ENCODE data around the gene FGGY.

The FGGY gene

DNA sequence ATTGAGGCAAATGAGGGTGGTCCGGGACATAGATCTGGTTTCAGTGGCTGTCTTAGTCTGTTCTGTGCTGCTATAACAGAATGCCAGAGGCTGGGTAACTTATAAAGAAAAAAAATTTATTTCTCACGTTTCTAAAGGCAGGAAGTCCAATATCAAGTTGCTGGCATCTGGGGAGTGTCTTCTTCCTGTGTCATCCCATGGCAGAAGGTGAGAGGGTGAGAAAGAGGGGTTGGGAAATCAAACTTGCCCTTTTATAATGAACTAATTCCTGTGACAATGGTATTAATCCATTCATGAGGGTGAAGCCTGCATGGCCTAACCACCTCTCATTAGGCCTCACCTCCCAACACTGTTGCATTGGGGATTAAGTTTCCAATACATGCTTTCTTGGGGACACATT lies 3.7 kb upstream of the FGGY start:
- Histone ChIP-seq H3K4me2 (ENCODE audit: low read depth, low read length, poor library complexity, severe bottlenecking) (no peak overlapping the region), H3K9ac (ENCODE audit: low read length) (no peak overlapping the region), H3K9me2 (replicated peaks; ENCODE audit: insufficient read depth, low read length) (no peaks in the 10 kb centered on the region), H2AFZ (ENCODE audit: low read depth, low read length, severe bottlenecking) (no peak overlapping the region), H3K4me3 (ENCODE audit: insufficient read depth, low read length, poor library complexity, severe bottlenecking) (no peak overlapping the region), H3K27me3 (ENCODE audit: low read length) (no peaks in the 10 kb centered on the region), H4K20me1 (ENCODE audit: low read depth, low read length) (no peaks in the 10 kb centered on the region), H3K27ac (ENCODE audit: low read depth, low read length) (no peak overlapping the region), H3K36me3 (ENCODE audit: low read length) (no peaks in the 10 kb centered on the region), H3K9me3 (ENCODE audit: insufficient read depth, low read length) (no peaks in the 10 kb centered on the region), H3F3A (ENCODE audit: insufficient read depth) (peaks cover 13% of the 10 kb centered on the region), H3K79me2 (ENCODE audit: insufficient read depth, low read length) (no peaks in the 10 kb centered on the region)
- TF ChIP-seq EZH2phosphoT487 (conservative IDR thresholded peaks at IDR 0.05; ENCODE audit: low read length) = no peak
- TF ChIP-seq, protein P1, sequence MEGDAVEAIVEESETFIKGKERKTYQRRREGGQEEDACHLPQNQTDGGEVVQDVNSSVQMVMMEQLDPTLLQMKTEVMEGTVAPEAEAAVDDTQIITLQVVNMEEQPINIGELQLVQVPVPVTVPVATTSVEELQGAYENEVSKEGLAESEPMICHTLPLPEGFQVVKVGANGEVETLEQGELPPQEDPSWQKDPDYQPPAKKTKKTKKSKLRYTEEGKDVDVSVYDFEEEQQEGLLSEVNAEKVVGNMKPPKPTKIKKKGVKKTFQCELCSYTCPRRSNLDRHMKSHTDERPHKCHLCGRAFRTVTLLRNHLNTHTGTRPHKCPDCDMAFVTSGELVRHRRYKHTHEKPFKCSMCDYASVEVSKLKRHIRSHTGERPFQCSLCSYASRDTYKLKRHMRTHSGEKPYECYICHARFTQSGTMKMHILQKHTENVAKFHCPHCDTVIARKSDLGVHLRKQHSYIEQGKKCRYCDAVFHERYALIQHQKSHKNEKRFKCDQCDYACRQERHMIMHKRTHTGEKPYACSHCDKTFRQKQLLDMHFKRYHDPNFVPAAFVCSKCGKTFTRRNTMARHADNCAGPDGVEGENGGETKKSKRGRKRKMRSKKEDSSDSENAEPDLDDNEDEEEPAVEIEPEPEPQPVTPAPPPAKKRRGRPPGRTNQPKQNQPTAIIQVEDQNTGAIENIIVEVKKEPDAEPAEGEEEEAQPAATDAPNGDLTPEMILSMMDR (IDR thresholded peaks at IDR 0.05; ENCODE audit: insufficient read depth, low read length, poor library complexity, severe bottlenecking) = no peak

DNA sequence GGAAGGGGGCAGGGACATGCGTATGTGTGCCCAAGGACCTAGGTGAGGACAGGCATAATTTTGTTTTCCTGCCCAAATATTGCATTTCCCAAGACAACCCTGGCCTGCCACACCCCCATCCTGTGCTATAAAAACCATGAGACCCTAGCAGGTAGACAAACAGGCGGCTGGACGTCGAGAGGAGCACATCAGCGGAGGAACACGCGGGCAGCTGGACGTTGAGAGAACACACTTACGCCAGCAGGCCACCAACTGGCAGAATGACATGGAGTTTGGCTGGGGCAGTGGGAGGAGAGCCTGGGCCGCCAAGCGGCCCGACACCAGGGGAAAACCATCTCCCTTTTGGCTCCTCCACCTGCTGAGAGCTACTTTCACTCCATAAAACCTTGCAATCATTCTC lies 3.0 kb upstream of the FGGY start:
- no peak overlapping the region for H2AFZ ChIP-seq (ENCODE audit: low read depth, low read length, severe bottlenecking)
- no peaks in the 10 kb centered on the region for H4K20me1 ChIP-seq (ENCODE audit: low read depth, low read length)
- H3K36me3 ChIP-seq (ENCODE audit: low read length) = no peaks in the 10 kb centered on the region
- H3K27me3 ChIP-seq (ENCODE audit: low read length) = no peaks in the 10 kb centered on the region
- no peaks in the 10 kb centered on the region for H3K79me2 ChIP-seq (ENCODE audit: insufficient read depth, low read length)
- TF ChIP-seq, protein P1 (IDR thresholded peaks at IDR 0.05; ENCODE audit: insufficient read depth, low read length, poor library complexity, severe bottlenecking) = no peak
- TF ChIP-seq EZH2phosphoT487 (conservative IDR thresholded peaks at IDR 0.05; ENCODE audit: low read length) = no peak
- H3K9me3 ChIP-seq (ENCODE audit: insufficient read depth, low read length) = no peaks in the 10 kb centered on the region
- no peak overlapping the region for H3K27ac ChIP-seq (ENCODE audit: low read depth, low read length)
- H3K9ac ChIP-seq (ENCODE audit: low read length) = no peak overlapping the region
- H3K4me3 ChIP-seq (ENCODE audit: insufficient read depth, low read length, poor library complexity, severe bottlenecking) = no peak overlapping the region
- H3K9me2 ChIP-seq (replicated peaks; ENCODE audit: insufficient read depth, low read length) = no peaks in the 10 kb centered on the region
- H3K4me2 ChIP-seq (ENCODE audit: low read depth, low read length, poor library complexity, severe bottlenecking) = no peak overlapping the region
- H3F3A ChIP-seq (ENCODE audit: insufficient read depth) = peaks cover 13% of the 10 kb centered on the region

DNA sequence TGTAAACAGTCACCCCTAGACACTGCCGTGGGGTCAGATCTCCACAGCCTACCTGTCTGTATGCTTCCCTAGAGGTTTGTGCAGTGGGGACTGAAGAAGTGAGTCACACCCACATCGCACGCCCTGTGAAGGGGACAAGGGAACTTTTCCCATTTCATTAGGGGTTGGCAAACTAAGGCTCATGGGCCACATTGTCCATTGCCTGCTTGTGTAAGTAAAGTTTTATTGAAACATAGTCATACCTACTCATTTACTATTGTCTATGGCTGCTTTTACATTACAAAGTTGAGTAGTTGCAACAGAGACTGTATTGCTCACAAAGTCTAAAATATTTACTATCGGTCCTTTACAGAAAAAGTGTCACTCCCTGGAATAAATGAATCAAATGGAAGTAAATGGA lies 2.5 kb upstream of the FGGY start:
- Histone ChIP-seq H3K4me2 (ENCODE audit: low read depth, low read length, poor library complexity, severe bottlenecking) (no peak overlapping the region), H2AFZ (ENCODE audit: low read depth, low read length, severe bottlenecking) (no peak overlapping the region), H3K79me2 (ENCODE audit: insufficient read depth, low read length) (no peaks in the 10 kb centered on the region), H3K9ac (ENCODE audit: low read length) (no peak overlapping the region), H3K9me3 (ENCODE audit: insufficient read depth, low read length) (no peaks in the 10 kb centered on the region), H3K9me2 (replicated peaks; ENCODE audit: insufficient read depth, low read length) (no peaks in the 10 kb centered on the region), H3K4me3 (ENCODE audit: insufficient read depth, low read length, poor library complexity, severe bottlenecking) (no peak overlapping the region), H3K27me3 (ENCODE audit: low read length) (no peaks in the 10 kb centered on the region), H4K20me1 (ENCODE audit: low read depth, low read length) (no peaks in the 10 kb centered on the region), H3F3A (ENCODE audit: insufficient read depth) (peaks cover 13% of the 10 kb centered on the region), H3K36me3 (ENCODE audit: low read length) (no peaks in the 10 kb centered on the region), H3K27ac (ENCODE audit: low read depth, low read length) (no peak overlapping the region)
- TF ChIP-seq, protein P1 (IDR thresholded peaks at IDR 0.05; ENCODE audit: insufficient read depth, low read length, poor library complexity, severe bottlenecking) = no peak
- TF ChIP-seq EZH2phosphoT487 (conservative IDR thresholded peaks at IDR 0.05; ENCODE audit: low read length) = no peak
